SIG-M5 treated with dmso at 0.1 percent for 504 hours (cell line): ENCODE measurements around the gene TPI1.
"Not testable (repeated sequence)": the region's sequence is repeated elsewhere in the genome, so short reads cannot be mapped to it uniquely, and the experiment has no call there.

Experiments
- DNase-seq: peaks from one replicate; lab custom pipeline; 2025; ENCODE audit not compliant: unreplicated experiment; lab: John Stamatoyannopoulos, UW

The TPI1 gene

DNA sequence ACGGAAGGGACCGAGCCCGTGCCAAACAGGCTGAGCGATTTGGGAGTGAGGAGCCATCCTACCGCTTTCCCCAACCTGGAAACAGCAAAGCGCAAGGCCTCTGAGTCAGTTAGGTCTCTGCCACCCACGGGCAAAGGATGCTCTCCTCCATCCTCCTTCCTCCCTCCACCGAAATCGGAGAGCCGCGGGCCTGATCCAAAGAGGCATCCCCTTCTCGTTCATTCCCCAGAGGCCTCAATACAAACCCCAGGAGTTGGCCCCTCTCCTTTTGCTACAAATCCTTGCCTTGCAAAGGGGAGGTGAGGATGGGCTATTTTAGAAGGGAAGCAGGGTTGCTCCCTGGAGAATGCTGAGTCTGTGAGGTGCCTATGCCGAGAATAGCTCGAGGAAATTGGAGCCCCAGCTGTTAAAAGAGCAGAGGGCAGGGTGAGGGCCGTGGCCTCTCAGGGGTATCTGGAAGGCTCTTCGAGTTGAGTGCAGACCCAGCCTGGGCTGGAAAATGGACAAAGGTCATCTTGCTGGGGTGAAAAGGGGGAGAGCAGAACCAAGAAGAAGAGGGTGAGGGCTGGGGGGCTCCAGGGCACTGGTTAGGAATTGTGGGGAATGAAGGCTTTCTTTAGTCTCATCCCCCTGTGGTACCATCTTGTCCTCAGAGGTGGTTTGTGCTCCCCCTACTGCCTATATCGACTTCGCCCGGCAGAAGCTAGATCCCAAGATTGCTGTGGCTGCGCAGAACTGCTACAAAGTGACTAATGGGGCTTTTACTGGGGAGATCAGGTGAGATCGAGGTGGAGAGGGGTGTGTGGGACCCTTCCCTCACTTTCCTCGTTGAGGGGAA, 1.1 kb downstream of the TPI1 start:
- DNase-seq = peak; percentile 41

DNA sequence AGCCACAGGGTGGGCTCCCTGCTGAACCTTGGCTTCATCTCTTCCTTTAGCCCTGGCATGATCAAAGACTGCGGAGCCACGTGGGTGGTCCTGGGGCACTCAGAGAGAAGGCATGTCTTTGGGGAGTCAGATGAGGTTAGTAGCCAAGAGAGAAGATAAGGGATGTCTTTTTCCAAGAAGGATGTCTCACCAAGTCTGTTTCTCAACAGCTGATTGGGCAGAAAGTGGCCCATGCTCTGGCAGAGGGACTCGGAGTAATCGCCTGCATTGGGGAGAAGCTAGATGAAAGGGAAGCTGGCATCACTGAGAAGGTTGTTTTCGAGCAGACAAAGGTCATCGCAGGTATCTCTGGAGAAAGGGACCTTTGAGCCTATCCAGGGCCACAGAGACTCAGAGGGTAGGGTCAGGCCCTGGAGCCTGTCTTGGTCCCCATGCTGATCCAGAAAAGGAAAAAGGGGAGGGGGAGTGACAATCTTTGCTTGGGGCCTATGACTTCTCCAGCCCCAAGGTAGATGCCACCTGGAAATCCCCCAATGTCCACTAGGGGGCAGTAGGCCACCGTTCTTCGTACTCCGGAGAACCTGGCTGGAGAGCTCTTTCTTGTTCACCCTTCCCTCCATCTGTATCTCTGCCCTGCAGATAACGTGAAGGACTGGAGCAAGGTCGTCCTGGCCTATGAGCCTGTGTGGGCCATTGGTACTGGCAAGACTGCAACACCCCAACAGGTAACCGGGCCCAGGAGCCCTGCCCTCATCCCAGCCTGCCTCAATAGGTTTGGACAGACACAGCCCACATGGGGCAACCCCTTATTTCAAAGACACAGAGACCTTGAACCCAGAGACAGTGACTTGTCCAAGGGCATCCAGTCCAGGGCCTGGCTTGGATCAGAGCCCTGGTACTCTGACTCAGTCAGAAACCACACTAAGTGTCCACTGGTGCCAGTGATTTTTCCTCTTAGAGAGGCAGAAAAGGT, 2.0 kb downstream of the TPI1 start:
- peak; percentile 78 for DNase-seq

DNA sequence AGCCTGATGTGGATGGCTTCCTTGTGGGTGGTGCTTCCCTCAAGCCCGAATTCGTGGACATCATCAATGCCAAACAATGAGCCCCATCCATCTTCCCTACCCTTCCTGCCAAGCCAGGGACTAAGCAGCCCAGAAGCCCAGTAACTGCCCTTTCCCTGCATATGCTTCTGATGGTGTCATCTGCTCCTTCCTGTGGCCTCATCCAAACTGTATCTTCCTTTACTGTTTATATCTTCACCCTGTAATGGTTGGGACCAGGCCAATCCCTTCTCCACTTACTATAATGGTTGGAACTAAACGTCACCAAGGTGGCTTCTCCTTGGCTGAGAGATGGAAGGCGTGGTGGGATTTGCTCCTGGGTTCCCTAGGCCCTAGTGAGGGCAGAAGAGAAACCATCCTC, 3.0 kb downstream of the TPI1 start:
- not testable (repeated sequence) for DNase-seq

DNA sequence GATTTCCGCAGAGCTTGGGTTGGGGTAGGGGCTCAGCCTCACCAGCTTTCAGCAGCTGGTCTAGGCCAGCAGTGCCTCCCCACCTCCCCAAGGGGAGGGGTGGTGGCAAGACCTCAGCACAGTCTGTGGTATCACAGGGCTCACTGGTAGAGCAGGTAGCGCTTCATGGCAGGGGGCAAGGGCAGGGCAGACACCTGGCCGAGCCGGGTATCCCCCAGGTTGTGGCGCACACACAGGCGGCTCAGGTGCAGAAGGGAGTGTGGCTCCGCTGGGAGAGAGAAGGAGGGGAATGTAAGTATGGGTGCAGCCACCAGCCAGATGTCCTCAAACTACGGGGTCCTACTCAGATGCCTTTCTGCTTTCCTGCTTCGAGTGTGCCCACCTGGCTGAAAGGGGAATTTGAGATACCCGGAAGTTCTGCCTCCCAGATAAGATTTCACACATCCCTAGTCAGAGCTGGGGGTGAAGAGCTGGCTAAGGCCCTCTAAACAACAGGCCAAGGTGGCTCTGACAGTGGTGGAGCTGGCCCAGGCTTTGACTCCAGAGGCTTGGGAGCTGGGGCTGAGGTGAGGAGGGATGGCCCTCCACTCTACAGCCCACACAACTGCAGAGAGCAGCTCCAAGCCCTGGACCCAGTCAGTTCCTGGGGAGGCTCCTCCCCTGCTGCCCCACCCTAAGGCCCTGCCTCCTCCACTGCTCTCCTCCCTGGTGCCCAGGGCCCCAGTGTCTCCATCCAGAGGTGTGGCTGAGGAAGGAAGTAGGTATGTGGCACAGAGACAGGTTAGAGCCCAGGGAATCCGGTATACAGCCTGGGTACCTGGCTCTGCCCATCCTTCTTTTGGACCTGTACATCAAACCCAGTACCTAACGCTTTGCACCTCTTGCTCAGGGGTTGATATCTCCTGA, 4.0 kb downstream of the TPI1 start:
- peak; percentile 49 for DNase-seq

DNA sequence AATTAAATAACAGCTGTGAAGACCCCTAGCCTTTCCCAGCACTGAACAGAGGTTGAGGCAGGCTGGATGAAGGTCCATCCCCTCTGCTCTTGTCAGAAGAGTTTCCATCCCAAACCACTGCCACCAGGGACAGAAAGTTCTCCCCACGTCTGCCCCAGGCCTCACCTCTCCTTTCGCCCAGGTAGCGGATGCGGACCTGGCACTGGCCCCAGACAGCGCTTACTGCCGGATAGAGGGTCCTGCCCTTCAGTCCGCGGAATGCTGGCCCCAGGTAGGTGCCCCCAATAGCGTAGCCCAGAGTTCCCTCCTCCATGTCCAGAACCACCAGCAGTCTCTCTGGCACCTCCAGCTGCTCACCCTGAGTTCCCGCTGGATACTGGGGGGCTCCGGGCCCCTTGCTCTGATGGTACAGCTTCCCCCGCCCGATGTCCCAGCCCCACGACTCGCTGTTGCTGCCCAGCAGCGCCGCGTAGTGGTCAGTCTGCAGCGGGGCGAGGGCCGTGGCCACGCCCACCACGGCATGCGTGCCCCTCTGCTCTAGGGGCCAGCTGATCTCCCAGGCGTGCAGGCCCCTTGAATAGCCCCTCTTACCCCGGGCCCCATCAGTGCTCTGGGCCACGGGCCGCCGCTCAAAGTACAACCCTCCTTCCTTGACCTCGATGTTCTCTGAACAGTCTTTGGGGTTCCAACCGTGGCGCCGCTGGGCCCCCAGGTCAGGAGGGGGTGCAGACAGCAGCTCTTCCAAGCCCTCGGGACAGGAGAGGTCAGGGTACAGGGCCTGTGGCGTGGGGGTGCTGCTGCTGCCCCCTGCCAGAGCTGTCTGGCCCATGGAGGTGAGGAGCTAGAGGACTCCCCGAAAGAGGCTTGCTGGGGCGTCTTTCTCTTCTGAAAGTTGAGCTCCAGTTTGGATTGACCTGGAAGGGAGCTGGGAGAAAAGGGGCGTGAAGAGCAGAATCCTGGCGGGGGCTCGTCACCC, 5.0 kb downstream of the TPI1 start:
- peak; percentile 60 for DNase-seq

DNA sequence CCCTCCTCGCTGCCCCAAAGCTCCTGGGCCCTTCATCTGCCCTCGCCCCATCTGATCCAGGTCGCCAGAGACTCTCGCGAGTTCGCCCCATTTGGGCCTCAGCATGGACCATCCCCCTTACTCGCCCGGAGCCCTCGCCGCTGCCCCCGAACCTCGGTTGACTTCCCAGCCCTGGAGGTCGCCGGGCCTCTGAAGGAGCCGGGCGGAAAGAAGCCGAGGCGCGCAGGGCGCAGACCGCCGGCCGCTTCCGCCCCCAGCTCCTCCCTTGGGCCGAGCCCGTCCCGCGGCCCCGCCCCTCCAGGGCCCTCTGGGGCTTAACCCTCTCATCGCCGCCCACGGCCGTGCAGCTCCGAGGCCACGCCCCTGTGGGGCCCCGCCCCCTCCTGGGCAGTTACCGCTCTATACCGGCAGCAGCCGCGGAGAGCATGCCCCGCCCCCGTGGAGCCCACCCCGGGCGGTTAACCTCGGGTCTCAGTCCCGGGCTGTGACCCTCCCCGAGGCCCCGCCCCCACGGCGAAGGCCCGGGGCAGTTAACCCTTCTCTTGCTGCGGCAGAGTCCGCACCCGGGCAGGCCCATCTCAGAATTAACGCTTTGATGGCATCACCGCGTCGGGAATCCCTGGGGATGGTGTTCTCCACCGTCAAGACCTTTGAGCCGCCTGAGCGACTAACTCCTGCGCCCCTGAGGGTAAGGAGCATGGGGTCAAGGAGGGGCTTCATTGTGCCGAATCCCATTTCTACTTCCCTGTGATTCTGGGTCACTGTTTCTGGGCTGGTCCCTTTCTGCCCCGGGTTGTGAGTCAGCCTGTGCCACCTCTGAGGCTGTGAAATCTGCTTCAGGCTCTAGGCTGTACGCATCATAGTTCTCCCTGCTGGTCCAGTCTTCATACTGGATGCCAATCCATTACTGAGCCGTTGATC, 6.0 kb downstream of the TPI1 start, which contains the start of gene SPSB2:
SPSB2 (minus strand) TSS at position 210 of the 921 bp plus-strand sequence. CDS start 402 bp downstream, outside the sequence.
- peak; percentile 88 for DNase-seq

DNA sequence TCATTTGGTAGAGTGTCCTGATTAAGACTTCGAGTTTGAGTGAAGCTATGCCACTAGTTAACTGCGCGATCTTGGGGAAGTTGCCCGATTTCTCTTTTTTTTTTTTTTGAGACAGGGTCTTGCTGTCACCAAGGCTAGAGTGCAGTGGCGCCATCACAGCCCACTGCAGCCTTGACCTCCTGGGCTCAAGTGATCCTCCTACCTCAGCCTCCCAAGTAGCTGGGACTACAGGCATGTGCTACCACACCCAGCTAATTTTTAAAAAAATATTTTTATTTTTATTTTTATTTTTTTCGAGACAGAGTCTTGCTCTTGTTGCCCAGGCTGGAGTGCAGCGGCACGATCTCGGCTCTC, 6.7 kb downstream of the TPI1 start:
- not testable (repeated sequence) for DNase-seq

DNA sequence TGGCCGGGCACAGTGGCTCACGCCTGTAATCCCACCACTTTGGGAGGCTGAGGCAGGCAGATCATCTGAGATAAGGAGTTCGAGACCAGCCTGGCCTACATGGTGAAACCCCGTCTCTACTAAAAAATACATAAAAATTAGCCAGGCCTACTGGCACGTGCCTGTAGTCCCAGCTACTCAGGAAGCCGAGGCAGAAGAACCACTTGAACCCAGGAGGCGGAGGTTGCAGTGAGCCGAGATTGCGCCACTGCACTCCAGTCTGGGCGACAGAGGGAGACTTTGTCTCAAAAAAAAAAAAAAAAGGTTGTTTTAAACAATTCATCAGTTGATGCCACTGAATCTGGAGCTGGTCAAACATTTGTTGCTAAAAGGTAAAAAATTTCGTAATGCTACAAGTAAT, 12.5 kb downstream of the TPI1 start:
- not testable (repeated sequence) for DNase-seq

DNA sequence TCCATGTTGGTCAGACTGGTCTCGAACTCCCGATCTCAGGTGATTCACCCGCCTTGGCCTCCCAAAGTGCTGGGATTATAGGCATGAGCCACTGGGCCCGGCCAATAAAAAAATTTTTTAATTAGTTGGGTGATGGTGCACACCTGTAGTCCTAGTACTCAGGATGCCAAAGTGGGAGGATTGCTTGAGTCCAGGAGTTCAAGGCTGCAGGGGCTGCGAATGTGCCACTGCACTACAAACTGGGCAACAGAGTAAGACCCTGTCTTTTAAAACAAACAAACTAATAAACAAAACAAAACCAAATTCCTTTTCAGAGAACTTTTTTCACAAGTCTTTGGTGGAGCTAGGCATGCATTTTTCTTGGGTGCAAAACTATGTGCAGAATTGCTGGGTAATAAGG, 15.9 kb downstream of the TPI1 start:
- DNase-seq = no peak

DNA sequence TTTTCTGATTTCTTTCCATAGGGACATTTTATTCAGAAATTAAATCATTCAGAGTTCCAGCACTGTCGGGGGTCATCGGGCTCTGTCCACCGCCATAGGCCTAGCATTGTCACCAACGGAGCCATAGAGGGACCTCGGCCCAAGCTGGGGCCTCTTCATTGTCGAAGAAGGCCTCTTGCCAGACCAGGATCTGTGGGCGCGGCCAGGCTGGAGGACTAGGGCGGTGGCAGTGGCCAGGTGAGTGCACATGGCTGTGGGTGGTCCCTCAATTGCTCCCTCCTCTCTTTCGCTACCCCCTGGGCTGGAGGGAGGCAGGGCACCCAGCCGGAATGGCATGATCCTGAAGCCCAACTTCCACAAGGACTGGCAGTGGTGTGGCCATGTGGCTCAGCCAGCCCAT, 16.4 kb downstream of the TPI1 start:
- no peak for DNase-seq

DNA sequence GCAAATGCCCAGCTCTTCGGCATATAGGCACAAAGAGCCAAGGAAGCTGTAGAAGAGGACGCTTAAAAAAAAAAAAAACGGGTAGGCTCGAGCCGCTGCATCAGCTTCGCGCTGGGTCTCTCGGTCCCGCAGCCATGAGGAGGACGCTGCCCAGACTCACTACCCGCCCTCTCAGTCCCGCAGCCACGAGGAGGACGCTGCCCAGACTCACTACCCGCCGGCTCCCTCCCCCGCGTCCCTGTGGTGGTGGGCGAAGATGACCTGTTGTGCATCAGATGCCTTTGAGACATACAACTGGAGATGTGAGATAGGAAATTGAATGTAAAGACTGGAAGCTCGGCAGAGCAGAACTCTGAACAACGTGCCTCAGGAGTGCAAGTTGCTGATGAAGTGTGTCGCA, 17.2 kb downstream of the TPI1 start:
- DNase-seq = no peak

DNA sequence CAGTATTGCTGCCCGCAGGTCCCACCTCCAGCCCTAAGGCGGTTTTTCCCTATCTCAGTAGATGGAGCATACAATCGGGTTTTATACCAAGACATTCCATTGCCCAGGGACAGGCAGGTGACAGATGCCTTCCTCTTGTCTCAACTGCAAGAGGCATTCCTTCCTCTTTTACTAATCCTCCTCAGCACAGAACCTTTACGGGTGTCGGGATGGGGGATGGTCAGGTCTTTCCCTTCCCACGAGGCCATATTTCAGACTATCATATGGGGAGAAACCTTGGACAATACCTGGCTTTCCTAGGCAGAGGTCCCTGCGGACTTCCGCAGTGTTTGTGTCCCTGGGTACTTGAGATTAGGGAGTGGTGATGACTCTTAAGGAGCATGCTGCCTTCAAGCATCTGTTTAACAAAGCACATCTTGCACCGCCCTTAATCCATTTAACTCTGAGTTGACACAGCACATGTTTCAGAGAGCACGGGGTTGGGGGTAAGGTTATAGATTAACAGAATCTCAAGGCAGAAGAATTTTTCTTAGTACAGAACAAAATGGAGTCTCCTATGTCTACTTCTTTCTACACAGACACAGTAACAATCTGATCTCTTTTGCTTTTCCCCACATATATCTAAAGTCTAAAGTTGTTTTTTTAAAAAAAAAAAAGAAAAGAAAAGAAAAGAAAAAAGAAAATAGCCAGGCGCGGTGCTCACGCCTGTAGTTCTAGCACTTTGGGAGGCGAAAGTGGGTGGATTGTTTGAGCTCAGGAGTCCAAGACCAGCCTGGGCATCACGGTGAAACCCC, 19.1 kb downstream of the TPI1 start:
- not testable (repeated sequence) for DNase-seq

DNA sequence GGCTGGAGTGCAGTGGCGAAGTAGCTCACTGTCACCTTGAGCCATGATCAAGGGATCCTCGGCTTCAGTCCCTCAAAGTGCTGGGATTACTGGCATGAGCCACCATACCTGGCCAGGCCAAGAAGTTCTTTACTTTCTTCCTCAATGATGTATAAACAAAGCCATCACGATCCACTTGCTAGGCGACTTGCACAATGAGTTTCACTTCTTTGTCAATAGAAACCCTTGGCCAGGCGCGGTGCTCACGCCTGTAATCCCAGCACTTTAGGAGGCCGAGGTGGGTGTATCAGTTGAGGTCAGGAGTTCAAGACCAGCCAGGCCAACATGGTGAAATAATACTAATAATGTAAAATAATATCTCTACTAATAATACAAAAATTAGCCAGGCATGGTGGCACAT, 20.1 kb downstream of the TPI1 start:
- DNase-seq = peak; percentile 76

DNA sequence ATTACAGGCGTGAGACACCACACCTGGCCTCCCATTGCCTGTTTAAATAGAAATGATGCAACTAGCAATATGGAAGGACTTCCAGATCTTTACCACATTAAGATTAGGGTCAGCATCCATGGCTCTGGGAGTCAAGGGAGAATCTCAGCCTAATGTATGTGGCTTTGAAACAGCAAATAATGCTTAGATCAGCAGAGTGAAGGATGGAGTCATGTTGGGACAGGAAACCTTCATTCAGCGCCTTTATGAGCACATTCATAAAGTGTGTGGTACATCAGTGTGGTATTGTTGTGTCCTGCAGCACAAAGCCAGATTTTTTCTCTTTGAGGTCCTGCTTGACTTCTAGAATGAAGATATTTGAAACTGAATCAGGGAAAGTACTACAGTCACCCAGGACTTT, 21.0 kb downstream of the TPI1 start:
- DNase-seq = no peak

DNA sequence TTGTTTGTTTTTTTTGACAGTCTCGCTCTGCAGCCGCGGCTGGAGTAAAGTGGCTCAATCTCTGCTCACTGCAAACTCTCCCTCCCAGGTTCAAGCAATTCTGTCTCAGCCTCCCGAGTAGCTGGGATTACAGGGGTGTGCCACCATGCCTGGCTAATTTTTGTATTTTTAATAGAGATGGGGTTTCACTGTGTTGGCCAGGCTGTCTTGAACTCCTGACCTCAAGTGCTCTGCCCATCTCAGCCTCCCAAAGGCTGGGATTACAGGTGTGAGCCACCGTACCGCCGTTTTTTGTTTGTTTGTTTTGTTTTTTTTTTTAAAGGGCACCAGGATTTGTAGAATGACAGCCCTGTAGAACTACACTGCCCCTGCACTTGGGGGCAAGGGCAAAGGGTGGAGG, 21.5 kb downstream of the TPI1 start:
- DNase-seq = not testable (repeated sequence)

DNA sequence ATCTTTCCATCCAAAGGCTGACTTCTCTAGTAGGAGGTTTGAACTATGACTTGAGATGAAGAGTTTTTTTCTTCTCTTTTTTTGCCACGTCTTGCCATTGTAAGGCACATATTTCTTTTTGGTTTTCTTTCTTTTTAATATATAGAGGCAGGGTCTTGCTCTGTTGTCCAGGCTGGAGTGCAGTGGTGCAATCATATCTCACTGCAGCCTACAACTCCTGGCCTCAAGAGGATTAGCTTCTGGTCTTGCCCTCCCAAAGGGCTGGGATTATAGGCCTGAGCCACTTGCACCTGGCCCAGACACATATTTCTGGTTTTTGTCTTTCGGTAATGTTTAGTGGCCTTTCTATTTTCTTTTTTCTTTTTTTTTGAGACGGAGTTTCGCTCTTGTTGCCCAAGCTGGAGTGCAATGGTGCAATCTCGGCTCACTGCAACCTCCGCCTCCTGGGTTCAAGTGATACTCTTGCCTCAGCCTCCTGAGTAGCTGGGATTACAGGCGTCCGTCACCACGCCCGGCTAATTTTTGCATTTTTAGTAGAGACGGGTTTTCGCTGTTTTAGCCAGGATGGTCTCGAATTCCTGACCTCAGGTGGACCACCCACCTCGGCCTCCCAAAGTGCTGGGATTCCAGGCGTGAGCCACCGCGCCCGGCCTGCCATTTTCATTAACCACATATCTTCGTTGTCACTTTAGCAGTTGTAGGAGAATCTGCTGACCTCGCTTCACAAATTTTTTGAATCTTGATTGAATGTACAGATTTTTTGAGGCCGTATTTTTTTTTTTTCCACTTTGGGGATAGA, 22.6 kb downstream of the TPI1 start:
- DNase-seq = not testable (repeated sequence)
